Mucosa of gallbladder (tissue), 1 donor: Measurements from ENCODE around the gene SPINK14. TPM values are rescaled to one million over a fixed set of nuclear protein-coding genes. Genes with fewer than 3 reads are reported as not detected.

Experiments
- DNase-seq: peaks from one replicate; pipeline ENCODE4 v3.0.0-alpha.2; 2020; ENCODE audit warnings: low spot score
- total RNA-seq: library from RNA; stranded (reverse); gene quantifications from one replicate; pipeline ENCODE4 v1.2.1, GENCODE V29; 2021
- donor health status: DM: no; HTN: no; CAD: no.

SPINK14 gene
- total RNA-seq, 1 donor from 2014 or later = not detected

DNA sequence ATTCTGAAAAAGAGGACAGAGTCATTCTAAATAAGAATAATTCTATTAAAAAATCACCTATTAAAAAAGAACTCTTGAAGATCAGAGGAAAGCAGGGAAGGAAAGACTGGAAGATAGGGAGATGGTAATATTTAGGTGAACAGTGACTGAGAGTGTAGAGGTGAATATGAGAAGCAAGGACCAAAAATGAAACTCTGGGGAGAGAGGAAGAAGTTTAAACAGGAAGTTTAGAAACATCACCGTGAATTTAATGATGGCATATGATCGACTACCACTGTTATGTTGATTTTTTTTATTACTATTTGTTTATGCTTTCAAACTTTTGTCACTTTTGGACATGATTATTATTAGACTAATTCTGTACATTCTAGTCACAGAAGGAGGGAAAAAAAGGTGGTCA is 32.8 kb downstream of the SPINK14 start:
- no peak for DNase-seq

DNA sequence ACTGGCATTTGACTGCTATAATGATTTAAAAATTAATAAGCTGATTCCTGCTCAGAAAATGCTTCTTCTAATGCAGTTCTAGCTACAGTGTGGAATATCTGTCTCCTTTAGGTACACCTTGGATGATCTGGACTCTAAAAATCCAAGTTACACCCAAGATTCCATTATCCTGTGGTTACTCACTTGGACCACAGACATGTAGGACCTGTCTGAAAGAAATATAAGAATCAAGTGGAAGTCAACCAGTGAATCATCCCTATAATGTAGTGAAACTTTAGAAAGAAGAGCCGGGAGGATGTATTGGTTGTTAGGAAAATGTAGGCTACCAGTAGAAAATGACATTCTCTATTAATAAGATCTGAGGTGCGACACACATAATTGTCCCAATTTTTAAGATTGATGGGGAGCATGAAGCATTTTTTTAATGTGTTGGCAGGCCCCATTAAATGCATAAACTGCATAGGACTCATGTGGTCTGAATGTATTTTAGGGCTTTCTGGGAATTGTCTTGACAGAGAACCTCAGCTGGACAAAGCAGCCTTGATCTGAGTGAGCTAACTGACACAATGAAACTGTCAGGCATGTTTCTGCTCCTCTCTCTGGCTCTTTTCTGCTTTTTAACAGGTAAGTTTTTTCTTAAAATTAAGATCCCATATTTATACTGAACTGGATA is 34.3 kb downstream of the SPINK14 start, which contains the start of gene SPINK6:
Gene SPINK6, plus strand, starts transcription at position 512 of the 673 bp plus-strand sequence. Its CDS starts 55 bp downstream, at position 567.
- no peak for DNase-seq

DNA sequence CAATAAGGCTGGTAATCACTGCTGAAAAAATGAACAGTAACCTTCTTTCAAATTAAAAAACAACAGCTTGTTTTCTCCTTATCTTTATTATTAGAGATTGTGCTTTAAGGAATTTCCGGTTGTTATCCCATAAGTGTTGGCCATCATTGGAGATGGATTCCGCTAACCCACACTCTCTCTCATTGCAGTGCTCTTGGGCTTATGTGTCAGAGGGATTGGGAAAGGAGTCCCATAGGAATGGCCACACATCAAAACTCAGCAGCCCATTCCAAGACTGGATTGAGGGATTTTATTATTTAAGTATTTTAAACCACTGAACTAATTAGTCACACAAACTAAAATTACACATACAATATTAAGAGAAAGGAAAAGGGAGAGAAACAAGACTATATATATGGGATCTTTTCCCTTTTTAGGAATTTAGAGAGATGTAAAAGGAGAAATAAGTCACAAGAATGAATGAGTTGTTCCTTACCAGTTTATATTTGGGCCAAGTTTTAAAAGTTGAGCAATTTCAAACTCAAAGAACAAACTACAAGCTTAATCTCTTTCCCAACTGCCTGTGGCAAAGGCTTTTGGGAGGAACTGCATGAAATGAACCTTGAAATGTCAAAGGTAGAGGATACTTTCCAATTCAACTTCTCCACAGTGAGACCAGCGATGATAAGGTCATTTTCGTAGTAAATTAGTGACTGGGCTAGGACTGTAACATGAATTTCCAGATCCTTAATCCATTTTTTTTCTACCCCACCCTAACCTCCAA is 36.9 kb downstream of the SPINK14 start:
- no peak for DNase-seq

DNA sequence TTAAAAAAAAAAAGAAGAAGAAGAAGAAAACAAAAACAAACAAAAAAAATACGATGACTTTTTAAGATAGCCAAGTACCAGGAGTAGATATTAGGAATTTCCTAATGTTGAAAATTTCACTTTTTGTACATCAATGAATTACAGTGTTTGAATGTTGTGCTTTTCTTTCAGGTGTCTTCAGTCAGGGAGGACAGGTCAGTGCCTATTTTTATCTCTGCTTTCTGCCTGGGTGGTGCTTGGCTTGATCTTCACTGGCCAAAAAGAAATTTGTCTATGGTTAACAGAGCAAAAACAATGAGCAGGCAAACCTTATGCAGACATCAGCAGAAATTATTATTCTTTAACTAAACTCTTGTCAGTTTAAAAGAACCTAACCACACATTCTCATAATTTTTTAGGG is 37.5 kb downstream of the SPINK14 start:
- no peak for DNase-seq

DNA sequence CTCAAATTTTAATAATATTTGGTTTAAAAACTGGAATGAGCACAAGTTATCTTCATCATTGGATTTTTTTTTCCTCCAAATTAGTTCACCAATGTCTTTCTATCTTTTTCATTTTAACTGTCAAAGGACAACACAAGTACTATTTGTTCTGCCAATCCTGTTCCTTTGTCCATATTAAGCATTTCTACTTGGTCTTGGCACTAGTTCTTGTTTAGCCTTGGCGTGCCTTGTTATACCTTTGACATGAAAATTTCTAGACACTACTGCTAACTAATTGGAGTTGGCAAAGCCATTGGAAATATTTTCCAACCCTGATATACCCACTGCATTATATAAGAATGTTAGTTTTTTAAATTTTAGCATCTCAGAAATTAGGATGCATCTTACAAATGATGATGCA is 38.3 kb downstream of the SPINK14 start:
- DNase-seq = no peak

DNA sequence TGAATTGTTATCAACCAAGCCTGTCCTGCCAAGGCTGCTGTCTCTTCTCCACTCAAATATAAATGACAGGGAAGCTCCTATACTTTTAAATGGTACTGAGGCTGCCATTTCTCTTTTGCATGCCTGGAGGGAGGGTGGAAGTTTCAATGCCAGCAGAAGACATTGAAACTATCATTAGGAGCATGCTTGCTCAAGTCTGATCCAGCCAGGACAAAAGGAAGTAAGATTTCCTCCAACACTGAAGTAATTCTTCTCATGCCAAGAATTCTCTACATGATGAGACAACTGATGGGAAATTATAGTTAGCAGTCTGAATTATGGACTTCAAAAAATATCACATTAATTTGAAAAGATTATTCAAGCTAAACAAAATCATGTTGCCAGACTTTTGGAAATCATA is 39.9 kb downstream of the SPINK14 start:
- DNase-seq = no peak

DNA sequence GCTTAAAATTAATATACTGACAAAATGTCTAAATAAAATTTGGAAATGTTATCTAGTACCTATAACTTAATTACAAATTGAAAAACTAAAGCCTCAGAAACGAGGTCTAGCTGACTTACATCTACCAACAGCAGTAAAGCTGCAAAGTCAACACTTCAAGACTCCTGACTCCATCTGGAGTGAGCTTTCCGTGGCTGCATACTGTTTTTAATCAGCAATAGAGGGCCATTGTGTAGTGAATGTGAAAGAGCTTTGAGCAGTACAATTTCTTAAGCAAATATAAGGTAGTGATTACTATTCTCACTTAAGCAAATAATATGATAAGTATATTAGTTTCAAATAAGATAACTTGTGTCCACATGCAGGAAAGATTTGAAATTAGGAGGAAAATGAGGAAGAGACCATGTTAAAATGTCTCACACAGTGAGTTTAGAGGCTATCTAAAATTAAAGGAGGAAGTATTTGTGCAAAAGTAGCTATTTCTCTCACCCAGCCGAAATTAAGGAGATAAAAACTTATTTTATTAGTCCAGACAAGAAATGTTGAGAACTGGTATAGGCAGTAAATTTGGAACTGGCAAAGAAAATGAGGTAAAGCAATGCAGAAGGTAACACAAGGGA is 40.9 kb downstream of the SPINK14 start:
- no peak for DNase-seq

DNA sequence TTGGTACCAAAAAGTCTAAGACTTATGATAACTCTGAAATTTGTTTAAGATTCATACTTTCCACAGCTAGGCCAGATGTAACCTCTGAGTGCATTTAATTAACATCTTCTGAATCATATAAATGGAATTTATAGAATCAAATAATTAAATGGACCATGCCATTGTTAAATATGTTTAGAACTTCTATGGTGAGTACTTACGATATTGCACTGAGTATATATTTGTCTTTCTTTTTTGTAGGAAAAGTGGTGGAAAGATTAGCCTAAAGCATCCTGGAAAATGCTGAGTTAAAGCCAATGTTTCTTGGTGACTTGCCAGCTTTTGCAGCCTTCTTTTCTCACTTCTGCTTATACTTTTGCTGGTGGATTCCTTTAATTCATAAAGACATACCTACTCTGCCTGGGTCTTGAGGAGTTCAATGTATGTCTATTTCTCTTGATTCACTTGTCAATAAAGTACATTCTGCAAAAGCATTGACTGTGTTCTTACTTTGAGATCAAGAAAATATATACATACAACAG is 46.4 kb downstream of the SPINK14 start:
- no peak for DNase-seq

DNA sequence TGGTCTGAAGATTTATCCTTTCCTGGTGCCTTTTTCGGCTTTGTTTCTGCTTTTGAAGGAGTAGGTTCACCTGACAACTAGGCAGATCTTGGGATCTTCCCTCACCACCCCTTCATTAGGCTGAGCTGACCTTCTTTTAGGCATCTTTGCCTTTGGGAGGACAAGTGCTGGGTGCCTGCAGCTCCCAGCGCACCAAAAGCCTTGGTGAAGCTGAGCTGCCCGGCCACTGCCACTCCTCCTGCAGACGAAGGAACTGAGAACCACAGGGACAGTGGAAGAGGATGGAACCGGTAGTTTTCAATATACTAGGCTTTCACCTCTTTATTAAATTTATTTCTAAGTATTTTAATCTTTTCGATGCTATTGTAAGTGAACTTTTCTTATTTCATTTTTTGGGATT is 53.2 kb downstream of the SPINK14 start:
- no peak for DNase-seq

DNA sequence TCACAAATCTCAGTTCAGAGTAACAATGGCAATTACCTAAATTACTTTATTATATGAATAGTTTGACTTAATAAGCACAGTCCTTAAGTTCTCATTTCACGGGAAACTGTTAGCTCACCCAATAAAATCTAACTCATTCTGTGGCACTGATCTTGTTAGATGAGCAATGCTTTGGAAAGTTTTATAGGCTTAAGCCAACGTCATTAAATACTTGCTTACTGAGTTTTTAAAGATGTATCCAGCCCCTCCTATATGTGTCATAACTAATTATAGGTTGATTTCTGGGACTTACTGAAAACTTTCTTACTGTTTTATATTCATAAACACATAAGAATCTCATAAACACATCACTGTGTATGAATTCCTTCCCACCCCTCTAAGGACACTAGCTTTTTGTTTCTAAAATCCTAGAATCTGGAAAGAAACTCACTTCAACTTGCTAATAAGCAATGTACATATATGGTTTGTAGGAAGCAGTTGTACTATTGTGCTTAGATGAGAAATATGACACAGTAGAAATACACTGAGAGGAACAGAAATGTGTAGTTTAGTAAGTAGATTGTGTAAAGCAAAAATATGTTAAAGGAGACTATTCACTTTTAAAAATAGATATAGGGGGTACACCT is 55.9 kb downstream of the SPINK14 start:
- no peak for DNase-seq

Other genes starting within 250 kb of the SPINK14 start
- 5.2 TPM for gene SPINK5, start 104.6 kb upstream of the SPINK14 start, total RNA-seq
- not detected for gene SPINK6, start 34.5 kb downstream of the SPINK14 start, total RNA-seq
- not detected for gene MARCOL, start 70.0 kb downstream of the SPINK14 start, total RNA-seq
- gene SPINK13, start 100.2 kb downstream of the SPINK14 start, total RNA-seq = not detected
- gene SPINK7, start 143.9 kb downstream of the SPINK14 start, total RNA-seq = not detected
- not detected for gene SPINK9, start 167.0 kb downstream of the SPINK14 start, total RNA-seq
- 37.5 TPM for gene FBXO38, start 215.4 kb downstream of the SPINK14 start, total RNA-seq